Right atrium auricular region (tissue), 2 donors: ENCODE data around the gene SSC4D. TPM values are rescaled to one million over a fixed set of nuclear protein-coding genes. Genes with fewer than 3 reads are reported as not detected.
"Not testable (repeated sequence)": the region's sequence is repeated elsewhere in the genome, so short reads cannot be mapped to it uniquely, and the experiment has no call there.

ENCODE experiments used
- DNase-seq: peaks from one replicate; pipeline ENCODE4 v3.0.0-alpha.2; 2019; ENCODE audit warnings: low spot score
- H3K27ac ChIP-seq, 2 donors: fragments of 200-600 bp; sonication (generic); 1 replicate in 1 of 2; 2 replicates in 1 of 2; pipeline ENCODE4 v1.5.1; 2016 to 2019
- H3K27me3 ChIP-seq, 2 donors: fragments of 200-600 bp; sonication (generic); one replicate each; pipeline versions ENCODE4 v1.5.1 to v1.6.0; 2017 to 2019
- H3K36me3 ChIP-seq: fragments of 200-600 bp; sonication (generic); one replicate; pipeline ENCODE4 v1.5.1; 2016
- H3K4me1 ChIP-seq, 2 donors: fragments of 200-600 bp; sonication (generic); one replicate each; pipeline versions ENCODE4 v1.5.1 to v1.6.0; 2017 to 2019
- H3K4me3 ChIP-seq, 2 donors: fragments of 200-600 bp; sonication (generic); 1 replicate in 1 of 2; 2 replicates in 1 of 2; pipeline ENCODE4 v1.5.1; 2017 to 2019; ENCODE audit warnings: mild to moderate bottlenecking in 1 of 2, moderate library complexity in 1 of 2
- H3K9me3 ChIP-seq, 2 donors: fragments of 200-600 bp; sonication (generic); one replicate each; pipeline ENCODE4 v1.5.1; 2019
- CTCF ChIP-seq, 2 donors: fragments of 200-600 bp; sonication (generic); IDR thresholded peaks; one replicate each; pipeline ENCODE4 v1.5.1; 2019; ENCODE audit warnings: antibody characterized with exemption in 2 of 2
- total RNA-seq, 2 donors: library from RNA; depleted of rRNA; stranded (reverse); fragments of >200 nt; gene quantifications; one replicate each; pipeline ENCODE4 v1.1.0, GENCODE V29; 2016

Gene SSC4D
- total RNA-seq, 2 donors from 2014 or later = 0.35 to 0.37 TPM

GRCh38 chr7:76393116-76394031, 16.1 kb downstream of the SSC4D start:
- peak; percentile 95 for DNase-seq
- no peaks in the 10 kb centered on the region for H3K36me3 ChIP-seq
- H3K9me3 ChIP-seq = no peaks in the 10 kb centered on the region
- H3K4me3 ChIP-seq = peak overlapping the region; percentile 50 to 68
- H3K27me3 ChIP-seq = no peaks in the 10 kb centered on the region
- peak overlapping the region; percentile 83 to 97 for H3K27ac ChIP-seq
- TF ChIP-seq CTCF (IDR thresholded peaks at IDR 0.05) = peak in 1 of 2 donors; percentile 22
- H3K4me1 ChIP-seq = peaks cover 0 to 34% of the 10 kb centered on the region in 2 donors

DNA sequence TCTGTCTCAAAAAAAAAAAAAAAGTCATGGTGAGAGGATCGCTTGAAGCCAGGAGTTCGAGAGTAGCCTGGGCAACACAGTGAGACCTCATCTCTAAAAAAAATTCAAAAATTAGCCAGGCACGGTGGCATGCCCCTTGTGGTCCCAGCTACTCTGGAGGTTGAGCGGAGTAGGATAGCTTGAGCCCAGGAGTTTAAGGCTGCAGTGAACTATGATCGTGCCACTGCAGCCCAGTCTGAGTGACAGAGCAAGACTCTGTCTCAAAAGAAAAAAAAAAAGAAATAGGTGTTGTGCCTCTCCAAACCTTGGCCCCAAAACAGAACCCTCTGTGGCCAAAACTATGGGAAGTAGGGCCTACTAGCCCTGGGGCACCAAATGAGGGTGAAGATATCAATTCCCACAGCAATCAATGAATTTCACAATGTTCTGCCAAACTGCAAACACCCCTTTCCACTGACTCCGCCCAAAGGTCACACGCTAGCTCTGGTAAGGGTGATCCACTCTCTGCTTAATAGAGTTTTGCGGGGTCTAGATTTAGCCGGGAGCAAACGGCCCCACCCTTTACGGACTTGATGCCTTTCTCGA, 16.9 kb downstream of the SSC4D start:
- H3K9me3 ChIP-seq = no peaks in the 10 kb centered on the region
- no peak for TF ChIP-seq CTCF (IDR thresholded peaks at IDR 0.05)
- peak overlapping the region; percentile 83 to 97 for H3K27ac ChIP-seq
- H3K4me3 ChIP-seq = peak overlapping the region; percentile 20 to 68
- H3K36me3 ChIP-seq = no peaks in the 10 kb centered on the region
- no peak for DNase-seq
- H3K27me3 ChIP-seq = no peaks in the 10 kb centered on the region
- H3K4me1 ChIP-seq = peaks cover 0 to 30% of the 10 kb centered on the region in 2 donors

GRCh38 chr7:76390092-76390491, 19.4 kb downstream of the SSC4D start:
- no peaks in the 10 kb centered on the region for H3K9me3 ChIP-seq
- H3K36me3 ChIP-seq = no peaks in the 10 kb centered on the region
- peaks cover 0 to 21% of the 10 kb centered on the region in 2 donors for H3K4me1 ChIP-seq
- H3K4me3 ChIP-seq = no peak overlapping the region
- DNase-seq = no peak
- no peaks in the 10 kb centered on the region for H3K27me3 ChIP-seq
- no peak for TF ChIP-seq CTCF (IDR thresholded peaks at IDR 0.05)
- no peak overlapping the region for H3K27ac ChIP-seq

DNA sequence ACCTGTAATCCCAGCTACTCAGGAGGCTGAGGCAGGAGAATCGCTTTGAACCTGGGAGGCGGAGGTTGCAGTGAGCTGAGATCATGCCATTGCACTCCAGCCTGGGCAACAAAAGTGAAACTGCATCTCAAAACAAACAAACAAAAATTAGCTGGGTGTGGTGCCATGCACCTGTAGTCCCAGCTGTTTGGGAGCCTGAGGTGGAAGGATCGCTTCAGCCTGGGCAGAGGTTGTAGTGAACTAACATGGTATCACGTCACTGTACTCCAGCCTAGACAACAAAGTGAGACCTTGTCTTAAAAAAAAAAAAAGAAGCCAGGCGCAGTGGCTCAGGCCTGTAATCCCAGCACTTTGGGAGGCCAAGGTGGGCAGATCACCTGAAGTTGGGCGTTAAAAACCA, 21.7 kb downstream of the SSC4D start:
- H3K27me3 ChIP-seq, H3K4me3 ChIP-seq, H3K9me3 ChIP-seq, H3K27ac ChIP-seq, H3K36me3 ChIP-seq, DNase-seq: not testable (repeated sequence)
- peaks cover 0 to 12% of the 10 kb centered on the region in 2 donors for H3K4me1 ChIP-seq

- DNase-seq = no peak
- no peak for TF ChIP-seq CTCF (IDR thresholded peaks at IDR 0.05)
- Histone ChIP-seq H3K27ac (no peak overlapping the region), H3K4me3 (no peak overlapping the region), H3K36me3 (no peaks in the 10 kb centered on the region), H3K4me1 (peaks cover 0 to 8% of the 10 kb centered on the region in 2 donors), H3K9me3 (no peaks in the 10 kb centered on the region), H3K27me3 (no peaks in the 10 kb centered on the region)
These were observed 22.7 kb downstream of the SSC4D start for GRCh38 chr7:76386691-76387260.
